Lung (tissue), 12 donors: ENCODE data around the gene PUS10. TPM values are rescaled to one million over a fixed set of nuclear protein-coding genes. Genes with fewer than 3 reads are reported as not detected.
A peak's percentile ranks its signal among the peaks of the same experiment; 100 is the strongest.

ENCODE experiments used
- ATAC-seq: fragments of 200-7000 bp; cut with Tn5 transposase; one replicate; pipeline ENCODE4 v1.9.1; 2020; ENCODE audit warnings: moderate number of reproducible peaks; ENCODE audit not compliant: insufficient read depth, low FRiP score
- DNase-seq, 3 donors: peaks; one replicate each; pipeline ENCODE4 v3.0.0-alpha.2; 2013 to 2017
- H3K27ac ChIP-seq, 2 donors: one replicate each; pipeline ENCODE4 v1.5.1; 2013; ENCODE audit warnings: mild to moderate bottlenecking in 2 of 2, moderate library complexity in 2 of 2, control low read depth in 1 of 2, inconsistent platforms in 1 of 2, low read depth in 1 of 2, low read length in 1 of 2
- H3K27me3 ChIP-seq, 3 donors: one replicate each; pipeline ENCODE4 v1.5.1; 2013; ENCODE audit warnings: low read length in 2 of 3; ENCODE audit not compliant: control insufficient read depth in 3 of 3, insufficient read depth in 3 of 3
- H3K36me3 ChIP-seq, 4 donors: one replicate each; pipeline ENCODE4 v1.5.1; 2013; ENCODE audit warnings: low read length in 4 of 4, mild to moderate bottlenecking in 1 of 4, moderate library complexity in 1 of 4; ENCODE audit not compliant: control insufficient read depth in 4 of 4, insufficient read depth in 4 of 4
- H3K4me1 ChIP-seq, 5 donors: one replicate each; pipeline ENCODE4 v1.5.1; 2013; ENCODE audit warnings: low read length in 5 of 5, mild to moderate bottlenecking in 2 of 5, moderate library complexity in 1 of 5; ENCODE audit not compliant: control insufficient read depth in 5 of 5, insufficient read depth in 5 of 5
- H3K4me3 ChIP-seq: one replicate; pipeline ENCODE4 v1.5.1; 2013; ENCODE audit warnings: mild to moderate bottlenecking, control low read depth, moderate library complexity
- H3K9ac ChIP-seq, 2 donors: one replicate each; pipeline ENCODE4 v1.5.1; 2013; ENCODE audit warnings: low read length in 2 of 2, control low read depth in 1 of 2; ENCODE audit not compliant: insufficient read depth in 1 of 2
- H3K9me3 ChIP-seq, 4 donors: one replicate each; pipeline ENCODE4 v1.5.1; 2013; ENCODE audit warnings: low read length in 3 of 4, mild to moderate bottlenecking in 1 of 4, moderate library complexity in 1 of 4; ENCODE audit not compliant: control insufficient read depth in 4 of 4, insufficient read depth in 3 of 4
- CTCF ChIP-seq: IDR thresholded peaks from 2 replicates; pipeline ENCODE4 v1.5.1; 2012; ENCODE audit warnings: mild to moderate bottlenecking; ENCODE audit errors: control extremely low read depth, extremely low read depth
- WGBS, 2 donors: extraction: QIAGEN DNeasy Blood & Tissue Kit; methylation state at CpG; one replicate each; pipeline ENCODE4 v1.1.7; 2013; 5-methylcytosine and 5-hydroxymethylcytosine counted together
- polyA plus RNA-seq, 2 donors: library from polyadenylated mRNA; stranded (reverse); fragments of 200-250 nt; gene quantifications; one replicate each; pipeline ENCODE4 v1.2.1, GENCODE V29; 2013
- total RNA-seq, 2 donors: library from RNA; depleted of rRNA in 1 of 2; stranded (reverse); fragments of >200 nt in 1 of 2; gene quantifications; one replicate each; pipeline ENCODE4 v1.2.1, GENCODE V29; 2014 to 2021
- donor health status: control.
- donor health status: control.
- donor health status: Bipolar disorder and iron deficiency.
- donor health status: healthy.
- donor health status: DM: yes; HTN: yes; CAD: no.

The PUS10 gene
- total and polyA plus RNA-seq, 4 donors: 3.4 to 15.8 (median 5.9) TPM

DNA sequence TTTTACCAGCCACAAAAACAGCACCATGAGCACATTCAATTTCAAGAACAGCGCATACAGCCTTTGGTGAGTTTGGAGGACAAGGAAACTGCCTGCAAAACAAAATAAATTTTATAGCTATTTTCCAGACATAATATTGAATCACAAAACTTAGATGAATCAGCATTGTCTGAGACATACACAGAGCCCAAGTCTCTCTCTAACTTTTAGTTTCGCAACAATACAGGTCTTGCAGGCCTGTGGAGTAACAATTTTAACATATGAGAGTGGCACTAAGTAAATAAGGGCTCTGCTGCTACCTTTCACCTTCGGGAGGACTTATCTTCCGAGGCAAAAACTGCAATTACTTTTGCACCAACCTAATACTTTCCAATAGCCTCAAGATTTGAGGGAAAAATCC is 56.6 kb downstream of the PUS10 start:
- Histone ChIP-seq H3K9me3 (no peaks in the 10 kb centered on the region), H3K4me3 (no peak overlapping the region), H3K36me3 (peaks cover 0 to 3% (median 0%) of the 10 kb centered on the region in 4 donors), H3K4me1 (peaks cover 0 to 1% (median 0%) of the 10 kb centered on the region in 5 donors), H3K27me3 (no peaks in the 10 kb centered on the region), H3K9ac (no peak overlapping the region), H3K27ac (no peak overlapping the region)
- TF ChIP-seq CTCF: no peak
- 70 to 71% methylated on average over 4 of the region's 4 CpGs for WGBS, 2 donors
- DNase-seq: peak in 1 of 3 donors; percentile 19
- peak; percentile 62 for ATAC-seq

DNA sequence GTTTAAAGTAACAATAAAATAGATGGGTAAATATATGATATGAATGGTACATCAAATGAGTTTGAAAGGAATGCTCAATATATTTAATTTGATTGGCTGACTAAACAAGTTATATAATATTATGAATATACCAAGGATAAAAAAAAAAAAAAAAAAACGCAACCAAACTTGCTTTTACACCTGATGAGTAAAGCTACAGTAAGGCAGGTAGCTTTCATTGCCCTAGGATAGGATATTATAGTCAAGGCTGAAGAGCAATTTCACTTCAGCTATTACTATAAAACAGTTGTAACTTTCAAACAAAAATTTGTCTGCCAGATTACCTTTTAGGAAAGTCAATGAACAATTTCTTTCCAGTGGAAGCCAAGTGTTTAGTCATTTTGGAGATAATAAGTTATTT is 57.3 kb downstream of the PUS10 start:
- Histone ChIP-seq H3K9ac (no peak overlapping the region), H3K27me3 (no peaks in the 10 kb centered on the region), H3K27ac (no peak overlapping the region), H3K4me3 (no peak overlapping the region), H3K4me1 (peaks cover 0 to 1% (median 0%) of the 10 kb centered on the region in 5 donors), H3K9me3 (no peaks in the 10 kb centered on the region), H3K36me3 (peaks cover 0 to 3% (median 0%) of the 10 kb centered on the region in 4 donors)
- WGBS, 2 donors: 95 to 100% methylated on average over 1 of the region's 1 CpG
- ATAC-seq (no peak), DNase-seq (no peak)
- no peak for TF ChIP-seq CTCF

- WGBS, 2 donors: 84 to 90% methylated on average over 7 of the region's 7 CpGs
- H3K9ac ChIP-seq: no peak overlapping the region
- no peak for TF ChIP-seq CTCF
- no peak for DNase-seq
- H3K36me3 ChIP-seq: peaks cover 0 to 3% (median 0%) of the 10 kb centered on the region in 4 donors
- H3K27me3 ChIP-seq: no peaks in the 10 kb centered on the region
- H3K9me3 ChIP-seq: no peaks in the 10 kb centered on the region
- H3K4me1 ChIP-seq: peaks cover 0 to 1% (median 0%) of the 10 kb centered on the region in 5 donors
- no peak for ATAC-seq
- H3K4me3 ChIP-seq: no peak overlapping the region
- H3K27ac ChIP-seq: no peak overlapping the region
Measured at GRCh38 chr2:60959501-60959900, 58.6 kb downstream of the PUS10 start.

GRCh38 chr2:60958800-60959199 is 59.3 kb downstream of the PUS10 start:
- no peaks in the 10 kb centered on the region for H3K9me3 ChIP-seq
- H3K36me3 ChIP-seq: peaks cover 0 to 6% (median 2%) of the 10 kb centered on the region in 4 donors
- H3K27ac ChIP-seq: no peak overlapping the region
- no peak for TF ChIP-seq CTCF
- WGBS, 2 donors: 69 to 72% methylated on average over 3 of the region's 3 CpGs
- no peaks in the 10 kb centered on the region for H3K27me3 ChIP-seq
- no peak overlapping the region for H3K4me3 ChIP-seq
- DNase-seq: no peak
- peaks cover 0 to 1% (median 0%) of the 10 kb centered on the region in 5 donors for H3K4me1 ChIP-seq
- H3K9ac ChIP-seq: no peak overlapping the region
- ATAC-seq: no peak
